ENCODE measurements around the gene SETSIP. TPM values are rescaled to one million over a fixed set of nuclear protein-coding genes. Genes with fewer than 3 reads are reported as not detected.

The SETSIP gene
- total RNA-seq, 2 donors from 2014 or later: 0.37 TPM; not detected in 1

GRCh38 chr1:92085727-92086126 lies 10.5 kb upstream of the SETSIP start:
- no peaks in the 10 kb centered on the region for H3K4me1 ChIP-seq (ENCODE audit: control insufficient read depth, insufficient read depth, low read length)
- Mint-ChIP-seq H3K9me3 (peaks cover 36% of the 10 kb centered on the region), H3K4me3 (no peak overlapping the region), H3K36me3 (ENCODE audit: low read depth) (peaks cover 47% of the 10 kb centered on the region), H3K27me3 (ENCODE audit: insufficient read depth) (no peaks in the 10 kb centered on the region), H3K4me1 (no peaks in the 10 kb centered on the region), H3K27ac (no peak overlapping the region)
- H3K9me3 ChIP-seq (ENCODE audit: control insufficient read depth, low read length): peaks cover 25% of the 10 kb centered on the region
- no peak for DNase-seq
- H3K4me3 ChIP-seq (ENCODE audit: low read length): no peak overlapping the region
- no peak overlapping the region for H3K9ac ChIP-seq (ENCODE audit: extremely low read depth, low read length, poor library complexity, severe bottlenecking)
- no peaks in the 10 kb centered on the region for H3K36me3 ChIP-seq (ENCODE audit: control insufficient read depth, insufficient read depth, low read length)
- TF ChIP-seq, protein P1, sequence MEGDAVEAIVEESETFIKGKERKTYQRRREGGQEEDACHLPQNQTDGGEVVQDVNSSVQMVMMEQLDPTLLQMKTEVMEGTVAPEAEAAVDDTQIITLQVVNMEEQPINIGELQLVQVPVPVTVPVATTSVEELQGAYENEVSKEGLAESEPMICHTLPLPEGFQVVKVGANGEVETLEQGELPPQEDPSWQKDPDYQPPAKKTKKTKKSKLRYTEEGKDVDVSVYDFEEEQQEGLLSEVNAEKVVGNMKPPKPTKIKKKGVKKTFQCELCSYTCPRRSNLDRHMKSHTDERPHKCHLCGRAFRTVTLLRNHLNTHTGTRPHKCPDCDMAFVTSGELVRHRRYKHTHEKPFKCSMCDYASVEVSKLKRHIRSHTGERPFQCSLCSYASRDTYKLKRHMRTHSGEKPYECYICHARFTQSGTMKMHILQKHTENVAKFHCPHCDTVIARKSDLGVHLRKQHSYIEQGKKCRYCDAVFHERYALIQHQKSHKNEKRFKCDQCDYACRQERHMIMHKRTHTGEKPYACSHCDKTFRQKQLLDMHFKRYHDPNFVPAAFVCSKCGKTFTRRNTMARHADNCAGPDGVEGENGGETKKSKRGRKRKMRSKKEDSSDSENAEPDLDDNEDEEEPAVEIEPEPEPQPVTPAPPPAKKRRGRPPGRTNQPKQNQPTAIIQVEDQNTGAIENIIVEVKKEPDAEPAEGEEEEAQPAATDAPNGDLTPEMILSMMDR (conservative IDR thresholded peaks at IDR 0.05): no peak
- no peak overlapping the region for H3K27ac ChIP-seq (ENCODE audit: low read depth, low read length)
- WGBS, 2 experiments (ENCODE audit: insufficient coverage in 1 of 2, insufficient read length in 1 of 2): 93 to 94% methylated on average over 3 to 4 of the region's 4 CpGs
- H3K27me3 ChIP-seq (ENCODE audit: control insufficient read depth, insufficient read depth, low read length, poor library complexity, severe bottlenecking): no peaks in the 10 kb centered on the region

DNA sequence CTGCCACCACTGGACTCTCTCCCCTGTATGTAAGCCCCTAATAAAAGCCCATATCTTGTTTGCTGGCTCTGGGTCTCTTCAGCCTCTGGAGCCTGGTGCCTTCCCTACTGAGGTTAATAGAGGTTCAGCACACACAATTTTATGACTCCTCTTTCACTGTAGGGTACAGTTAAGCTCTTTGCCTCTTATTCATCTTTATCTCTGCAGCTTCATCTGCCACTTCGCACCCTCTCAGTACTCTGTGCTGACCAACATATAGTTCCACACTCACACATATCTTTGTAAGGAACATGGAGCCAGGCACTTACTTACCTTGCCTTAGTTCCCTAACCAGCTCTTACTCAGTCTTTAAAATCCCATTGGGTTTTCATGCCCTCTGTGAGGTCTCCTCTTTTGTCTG lies 9.4 kb upstream of the SETSIP start:
- Mint-ChIP-seq H3K4me3 (no peak overlapping the region), H3K27me3 (ENCODE audit: insufficient read depth) (no peaks in the 10 kb centered on the region), H3K9me3 (peaks cover 35% of the 10 kb centered on the region), H3K4me1 (no peaks in the 10 kb centered on the region), H3K36me3 (ENCODE audit: low read depth) (peaks cover 39% of the 10 kb centered on the region), H3K27ac (no peak overlapping the region)
- Histone ChIP-seq H3K27me3 (ENCODE audit: control insufficient read depth, insufficient read depth, low read length, poor library complexity, severe bottlenecking) (no peaks in the 10 kb centered on the region), H3K27ac (ENCODE audit: low read depth, low read length) (no peak overlapping the region), H3K4me1 (ENCODE audit: control insufficient read depth, insufficient read depth, low read length) (no peaks in the 10 kb centered on the region), H3K9me3 (ENCODE audit: control insufficient read depth, low read length) (peaks cover 25% of the 10 kb centered on the region), H3K36me3 (ENCODE audit: control insufficient read depth, insufficient read depth, low read length) (no peaks in the 10 kb centered on the region), H3K9ac (ENCODE audit: extremely low read depth, low read length, poor library complexity, severe bottlenecking) (no peak overlapping the region), H3K4me3 (ENCODE audit: low read length) (no peak overlapping the region)
- WGBS, 2 experiments (ENCODE audit: insufficient coverage in 1 of 2, insufficient read length in 1 of 2): 90 to 97% methylated on average over 1 of the region's 1 CpG
- TF ChIP-seq, protein P1 (conservative IDR thresholded peaks at IDR 0.05): no peak
- no peak for DNase-seq

- Mint-ChIP-seq H3K4me1 (no peaks in the 10 kb centered on the region), H3K27ac (no peak overlapping the region), H3K4me3 (peak overlapping the region; percentile 90), H3K9me3 (peaks cover 22% of the 10 kb centered on the region), H3K36me3 (ENCODE audit: low read depth) (peaks cover 24% of the 10 kb centered on the region), H3K27me3 (ENCODE audit: insufficient read depth) (no peaks in the 10 kb centered on the region)
- TF ChIP-seq, protein P1 (conservative IDR thresholded peaks at IDR 0.05): no peak
- Histone ChIP-seq H3K4me1 (ENCODE audit: control insufficient read depth, insufficient read depth, low read length) (no peaks in the 10 kb centered on the region), H3K36me3 (ENCODE audit: control insufficient read depth, insufficient read depth, low read length) (no peaks in the 10 kb centered on the region), H3K27ac (ENCODE audit: low read depth, low read length) (no peak overlapping the region), H3K9ac (ENCODE audit: extremely low read depth, low read length, poor library complexity, severe bottlenecking) (peak overlapping the region; percentile 71), H3K9me3 (ENCODE audit: control insufficient read depth, low read length) (peaks cover 15% of the 10 kb centered on the region), H3K27me3 (ENCODE audit: control insufficient read depth, insufficient read depth, low read length, poor library complexity, severe bottlenecking) (no peaks in the 10 kb centered on the region), H3K4me3 (ENCODE audit: low read length) (peak overlapping the region; percentile 94)
- DNase-seq: no peak
- 49 to 100% methylated on average over 2 to 4 of the region's 4 CpGs for WGBS, 2 experiments (ENCODE audit: insufficient coverage in 1 of 2, insufficient read length in 1 of 2)
Measured at GRCh38 chr1:92081031-92081430, 5.8 kb upstream of the SETSIP start.
